D721Med (cell line): Measurements from ENCODE around the gene PCYT1B.

Experiments
- DNase-seq: peaks from one replicate; pipeline ENCODE4 v3.0.0; 2011; ENCODE audit warnings: low spot score; ENCODE audit not compliant: insufficient read length
- FAIRE-seq: peaks from 2 replicates; lab custom pipeline; 2011; peaks lifted over from hg19 to GRCh38; lab: Jason Lieb, UNC
- TF ChIP-seq, protein P1 (sequence below): IDR thresholded peaks from 2 replicates; pipeline ENCODE4 v1.5.1; 2012; ENCODE audit warnings: mild to moderate bottlenecking, control low read depth; ENCODE audit not compliant: insufficient read depth; ENCODE audit errors: missing control alignments

The PCYT1B gene

GRCh38 chrX:24682739-24683432 is 35.7 kb upstream of the PCYT1B start:
- DNase-seq (no peak), FAIRE-seq (no peak)
- TF ChIP-seq, protein P1, sequence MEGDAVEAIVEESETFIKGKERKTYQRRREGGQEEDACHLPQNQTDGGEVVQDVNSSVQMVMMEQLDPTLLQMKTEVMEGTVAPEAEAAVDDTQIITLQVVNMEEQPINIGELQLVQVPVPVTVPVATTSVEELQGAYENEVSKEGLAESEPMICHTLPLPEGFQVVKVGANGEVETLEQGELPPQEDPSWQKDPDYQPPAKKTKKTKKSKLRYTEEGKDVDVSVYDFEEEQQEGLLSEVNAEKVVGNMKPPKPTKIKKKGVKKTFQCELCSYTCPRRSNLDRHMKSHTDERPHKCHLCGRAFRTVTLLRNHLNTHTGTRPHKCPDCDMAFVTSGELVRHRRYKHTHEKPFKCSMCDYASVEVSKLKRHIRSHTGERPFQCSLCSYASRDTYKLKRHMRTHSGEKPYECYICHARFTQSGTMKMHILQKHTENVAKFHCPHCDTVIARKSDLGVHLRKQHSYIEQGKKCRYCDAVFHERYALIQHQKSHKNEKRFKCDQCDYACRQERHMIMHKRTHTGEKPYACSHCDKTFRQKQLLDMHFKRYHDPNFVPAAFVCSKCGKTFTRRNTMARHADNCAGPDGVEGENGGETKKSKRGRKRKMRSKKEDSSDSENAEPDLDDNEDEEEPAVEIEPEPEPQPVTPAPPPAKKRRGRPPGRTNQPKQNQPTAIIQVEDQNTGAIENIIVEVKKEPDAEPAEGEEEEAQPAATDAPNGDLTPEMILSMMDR = no peak

GRCh38 chrX:24676403-24677024 is 29.4 kb upstream of the PCYT1B start:
- TF ChIP-seq, protein P1 = peak; percentile 42
- no peak for FAIRE-seq
- DNase-seq = no peak

DNA sequence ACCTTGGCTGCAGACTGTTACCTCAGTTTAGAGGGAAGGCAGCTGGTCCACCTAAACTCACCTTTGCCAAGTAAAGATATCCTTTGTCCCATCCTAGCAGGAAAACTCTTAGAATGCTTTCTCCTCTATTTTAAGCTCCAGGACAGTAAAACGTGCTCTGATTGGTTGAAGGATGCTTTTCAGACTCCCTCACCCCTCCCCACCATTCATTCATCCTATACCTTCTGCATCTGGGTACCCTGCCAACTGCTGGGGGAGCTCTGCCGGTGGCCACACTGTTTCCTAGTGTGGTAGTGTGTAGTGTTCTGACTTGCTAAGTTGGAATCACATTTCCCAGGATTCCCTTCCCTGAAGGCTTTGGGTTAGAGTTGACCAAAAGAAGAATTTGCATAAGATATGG is 26.3 kb upstream of the PCYT1B start:
- TF ChIP-seq, protein P1 = no peak
- DNase-seq = no peak
- no peak for FAIRE-seq

DNA sequence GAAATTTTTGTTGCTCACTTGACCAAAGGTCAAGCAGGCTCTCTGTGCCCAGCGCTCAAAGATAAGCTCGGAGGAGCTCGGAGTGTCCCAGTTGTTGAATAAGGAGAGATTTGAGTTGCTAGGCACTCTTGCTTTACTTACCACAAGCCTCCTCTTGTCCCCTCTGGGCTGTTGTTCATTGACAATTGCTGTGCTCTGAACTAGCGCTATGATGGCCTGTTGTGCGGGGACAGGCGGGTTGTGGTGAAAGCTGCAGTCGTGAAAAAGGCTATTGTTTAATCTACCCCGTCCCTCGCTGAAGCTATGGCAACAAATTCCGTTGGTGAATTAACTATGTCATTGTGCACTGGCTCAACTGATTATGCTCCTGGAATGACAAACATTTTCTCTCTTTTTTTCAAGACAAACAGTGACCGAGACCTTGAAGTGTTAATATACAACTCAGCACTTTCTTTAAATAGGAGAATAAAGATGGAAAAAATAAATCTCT is 25.6 kb upstream of the PCYT1B start:
- FAIRE-seq = no peak
- TF ChIP-seq, protein P1 = no peak
- DNase-seq = no peak

DNA sequence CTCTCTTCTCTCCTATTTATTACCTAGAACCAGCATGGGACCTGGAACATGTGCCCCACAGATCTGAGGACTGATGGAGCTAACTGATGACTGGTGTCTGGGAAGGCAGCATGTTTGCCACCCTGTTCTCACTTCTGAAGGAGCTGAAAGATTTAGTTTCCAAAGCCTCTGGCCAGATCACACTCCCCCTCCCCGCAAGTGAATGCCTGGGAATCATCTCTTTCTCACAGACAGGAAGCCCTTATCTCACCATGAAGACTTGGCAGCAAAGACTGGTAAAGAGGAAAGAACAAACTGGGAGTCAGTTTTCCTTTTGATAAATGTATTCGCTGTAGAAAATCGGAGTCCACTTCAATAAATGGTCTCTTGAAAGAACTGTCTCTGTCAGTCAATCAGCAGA is 21.0 kb upstream of the PCYT1B start:
- FAIRE-seq (no peak), DNase-seq (no peak)
- TF ChIP-seq, protein P1 = no peak

- no peak for DNase-seq
- TF ChIP-seq, protein P1 = no peak
- FAIRE-seq = no peak
Measured at GRCh38 chrX:24662352-24662751, 15.2 kb upstream of the PCYT1B start.

GRCh38 chrX:24661292-24661691 is 14.1 kb upstream of the PCYT1B start:
- FAIRE-seq (no peak), DNase-seq (no peak)
- TF ChIP-seq, protein P1 = no peak
